HUES64 (cell line): ENCODE data around the gene VEZF1. TPM values are rescaled to one million over a fixed set of nuclear protein-coding genes. Genes with fewer than 3 reads are reported as not detected.
A peak's percentile ranks its signal among the peaks of the same experiment; 100 is the strongest.

Experiments
- H3K27ac ChIP-seq: 2 replicates; pipeline ENCODE4 v1.7.0; 2013; ENCODE audit warnings: low read depth, low read length, inconsistent platforms
- H3K27me3 ChIP-seq: 2 replicates; pipeline ENCODE4 v1.6.1; 2013; ENCODE audit warnings: mild to moderate bottlenecking, low read length; ENCODE audit not compliant: insufficient read depth
- H3K36me3 ChIP-seq: 2 replicates; pipeline ENCODE4 v1.6.1; 2013; ENCODE audit warnings: mild to moderate bottlenecking, low read length; ENCODE audit not compliant: insufficient read depth
- H3K4me1 ChIP-seq: 2 replicates; pipeline ENCODE4 v1.6.1; 2013; ENCODE audit warnings: mild to moderate bottlenecking, low read length, moderate library complexity; ENCODE audit not compliant: insufficient read depth
- H3K4me3 ChIP-seq: 2 replicates; pipeline ENCODE4 v1.5.1; 2013; ENCODE audit warnings: mild to moderate bottlenecking, low read length, moderate library complexity
- H3K9ac ChIP-seq: 2 replicates; pipeline ENCODE4 v1.6.1; 2013; ENCODE audit warnings: mild to moderate bottlenecking, low read depth, low read length
- H3K9me3 ChIP-seq: 2 replicates; pipeline ENCODE4 v1.6.1; 2013; ENCODE audit warnings: low read depth, low read length; ENCODE audit not compliant: insufficient read depth
- whole genome bisulfite sequencing: fragments of 150-250, 120-280 bp; methylation state at CpG from one replicate; pipeline ENCODE4 v1.1.7; 2013; ENCODE audit warnings: missing lambda C conversion rate; 5-methylcytosine and 5-hydroxymethylcytosine counted together
- polyA plus RNA-seq, 2 experiments: library from polyadenylated mRNA; stranded (reverse); fragments of 50-300 nt; gene quantifications; one replicate each; pipeline ENCODE4 v1.2.3, GENCODE V29; 2013

VEZF1 gene
- polyA plus RNA-seq (2013, experiment 1 of 2): 66.4 TPM
- polyA plus RNA-seq (2013, experiment 2 of 2): 76.5 TPM

- peak within 1 kb of the TSS; percentile 92 for H3K27ac ChIP-seq
- H3K9me3 ChIP-seq: no peaks in the 10 kb centered on the region
- under 1% methylated on average over 64 of the region's 74 CpGs for WGBS
- peaks cover 24% of the 10 kb centered on the region for H3K36me3 ChIP-seq
- H3K27me3 ChIP-seq: no peaks in the 10 kb centered on the region
- peaks cover 41% of the 10 kb centered on the region for H3K4me1 ChIP-seq
- peak within 1 kb of the TSS; percentile 84 for H3K9ac ChIP-seq
- peak within 1 kb of the TSS; percentile 82 for H3K4me3 ChIP-seq
Observed at GRCh38 chr17:57987581-57988300, at the start of gene VEZF1. Gene VEZF1, minus strand, starts transcription at chr17:57988254. Its CDS starts 143 bp downstream, at chr17:57988111.

GRCh38 chr17:58032691-58033415 is 44.8 kb upstream of the VEZF1 start:
- WGBS: 42% methylated on average over 5 of the region's 6 CpGs
- Histone ChIP-seq H3K27me3 (no peaks in the 10 kb centered on the region), H3K9ac (no peak overlapping the region), H3K36me3 (no peaks in the 10 kb centered on the region), H3K4me3 (no peak overlapping the region), H3K9me3 (no peaks in the 10 kb centered on the region), H3K4me1 (peaks cover 16% of the 10 kb centered on the region), H3K27ac (no peak overlapping the region; the same call in 1 of the 2 replicates)

GRCh38 chr17:58028578-58028977 is 40.5 kb upstream of the VEZF1 start:
- no peak overlapping the region for H3K4me3 ChIP-seq
- peaks cover 14% of the 10 kb centered on the region for H3K4me1 ChIP-seq
- no peaks in the 10 kb centered on the region for H3K27me3 ChIP-seq
- H3K9me3 ChIP-seq: no peaks in the 10 kb centered on the region
- H3K27ac ChIP-seq: no peak overlapping the region
- H3K9ac ChIP-seq: no peak overlapping the region
- H3K36me3 ChIP-seq: no peaks in the 10 kb centered on the region

GRCh38 chr17:58020401-58020800 is 32.3 kb upstream of the VEZF1 start:
- 93% methylated on average over 9 of the region's 9 CpGs for WGBS
- no peak overlapping the region for H3K4me3 ChIP-seq
- H3K9ac ChIP-seq: no peak overlapping the region
- H3K9me3 ChIP-seq: no peaks in the 10 kb centered on the region
- no peaks in the 10 kb centered on the region for H3K4me1 ChIP-seq
- no peak overlapping the region for H3K27ac ChIP-seq
- no peaks in the 10 kb centered on the region for H3K36me3 ChIP-seq
- H3K27me3 ChIP-seq: no peaks in the 10 kb centered on the region

GRCh38 chr17:58019521-58019920 is 31.5 kb upstream of the VEZF1 start:
- Histone ChIP-seq H3K9ac (no peak overlapping the region), H3K4me3 (no peak overlapping the region), H3K36me3 (no peaks in the 10 kb centered on the region), H3K27me3 (no peaks in the 10 kb centered on the region), H3K27ac (no peak overlapping the region), H3K4me1 (no peaks in the 10 kb centered on the region), H3K9me3 (no peaks in the 10 kb centered on the region)

GRCh38 chr17:58019039-58019438 is 31.0 kb upstream of the VEZF1 start:
- H3K9me3 ChIP-seq: no peaks in the 10 kb centered on the region
- no peak overlapping the region for H3K4me3 ChIP-seq
- WGBS: 100% methylated on average over 2 of the region's 3 CpGs
- no peaks in the 10 kb centered on the region for H3K27me3 ChIP-seq
- H3K9ac ChIP-seq: no peak overlapping the region
- no peaks in the 10 kb centered on the region for H3K4me1 ChIP-seq
- no peaks in the 10 kb centered on the region for H3K36me3 ChIP-seq
- no peak overlapping the region for H3K27ac ChIP-seq

- peaks cover 9% of the 10 kb centered on the region for H3K36me3 ChIP-seq
- WGBS: 95% methylated on average over 10 of the region's 10 CpGs
- H3K9me3 ChIP-seq: no peaks in the 10 kb centered on the region
- H3K9ac ChIP-seq: no peak overlapping the region
- no peaks in the 10 kb centered on the region for H3K27me3 ChIP-seq
- H3K4me3 ChIP-seq: no peak overlapping the region
- no peak overlapping the region for H3K27ac ChIP-seq
- no peaks in the 10 kb centered on the region; the same call in 1 of the 2 replicates for H3K4me1 ChIP-seq
Observed at GRCh38 chr17:58010067-58010799, 22.2 kb upstream of the VEZF1 start.

- Histone ChIP-seq H3K9me3 (no peaks in the 10 kb centered on the region), H3K27me3 (no peaks in the 10 kb centered on the region), H3K4me3 (peak overlapping the region; percentile 83), H3K9ac (peak overlapping the region; percentile 99), H3K27ac (peak overlapping the region; percentile 98), H3K36me3 (peaks cover 31% of the 10 kb centered on the region), H3K4me1 (peaks cover 17% of the 10 kb centered on the region)
- 35% methylated on average over 47 of the region's 47 CpGs for WGBS
Observed at GRCh38 chr17:58007781-58008706, 20.0 kb upstream of the VEZF1 start.

- Histone ChIP-seq H3K36me3 (peaks cover 40% of the 10 kb centered on the region), H3K9ac (peak within 1 kb of the TSS; percentile 99), H3K9me3 (no peaks in the 10 kb centered on the region), H3K27me3 (no peaks in the 10 kb centered on the region), H3K4me1 (peaks cover 17% of the 10 kb centered on the region), H3K27ac (peak within 1 kb of the TSS; percentile 98), H3K4me3 (peak within 1 kb of the TSS; percentile 83)
- WGBS: under 1% methylated on average over 86 of the region's 86 CpGs
Observed at GRCh38 chr17:58006924-58007780, 19.1 kb upstream of the VEZF1 start, which contains the start of gene SRSF1. Gene SRSF1, minus strand, starts transcription at chr17:58007246. Its CDS starts 109 bp downstream, at chr17:58007137.

GRCh38 chr17:58006560-58006923 is 18.5 kb upstream of the VEZF1 start:
- no peaks in the 10 kb centered on the region for H3K27me3 ChIP-seq
- peak overlapping the region; percentile 83 for H3K4me3 ChIP-seq
- WGBS: under 1% methylated on average over 20 of the region's 20 CpGs
- peak overlapping the region; percentile 98 for H3K27ac ChIP-seq
- H3K9me3 ChIP-seq: no peaks in the 10 kb centered on the region
- peaks cover 46% of the 10 kb centered on the region for H3K36me3 ChIP-seq
- H3K4me1 ChIP-seq: peaks cover 17% of the 10 kb centered on the region
- H3K9ac ChIP-seq: peak overlapping the region; percentile 99
